ENCODE results near the gene NOL3.
"Not testable (repeated sequence)": the region's sequence is repeated elsewhere in the genome, so short reads cannot be mapped to it uniquely, and the experiment has no call there.

Gene NOL3

DNA sequence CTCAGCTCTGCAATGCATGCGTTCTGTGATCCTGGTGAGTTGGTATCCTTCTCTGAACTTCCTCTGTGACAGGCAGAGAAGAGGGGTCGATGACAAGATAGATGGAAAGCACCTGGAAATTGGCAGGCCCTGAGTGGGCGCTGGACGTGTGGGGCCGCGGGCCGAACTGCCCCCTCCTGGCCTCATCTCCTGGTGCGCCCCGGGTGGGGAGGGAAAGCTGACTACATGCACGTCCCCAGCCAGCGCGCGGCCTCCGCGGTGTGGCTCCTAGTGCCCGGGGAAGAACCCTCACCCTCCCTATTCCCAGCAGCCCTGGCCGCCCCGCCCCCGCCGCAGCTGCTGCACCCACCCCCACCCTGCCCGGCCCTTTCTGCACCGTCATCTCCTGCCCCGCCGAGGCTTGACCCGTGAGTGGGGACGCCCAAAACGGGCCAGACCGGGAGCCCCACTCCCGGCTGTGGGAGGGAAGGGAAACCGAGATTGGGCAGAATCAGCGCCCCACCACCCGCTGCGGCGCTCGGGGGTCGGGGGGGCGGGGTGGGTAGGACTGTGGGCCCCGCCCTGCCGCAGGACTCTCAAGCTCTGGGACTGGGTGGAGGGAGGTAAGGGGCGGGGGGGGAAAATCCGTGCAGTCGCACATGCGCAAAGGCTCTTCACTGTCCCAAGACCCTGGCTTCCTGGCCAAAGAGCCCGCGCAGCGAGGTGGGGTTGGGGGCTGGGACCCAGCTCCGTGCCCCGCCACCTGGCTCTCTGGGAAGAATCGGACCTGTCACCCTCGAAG lies at the start of gene NOL3:
NOL3 (plus strand) TSS at position 371 of the 781 bp plus-strand sequence.
- CTCF ChIA-PET, result interaction anchor here (0.6 to 4.9 kb wide), 11 partner anchors 9 to 310 kb away, joined by 3 to 23 read pairs (median 3); partner anchors contain the start of genes ATP6V0D1, FBXL8 and TRADD
- peak within 1 kb of the TSS; percentile 24 for H3K27ac Mint-ChIP-seq
- H3K4me3 Mint-ChIP-seq, result peak within 1 kb of the TSS; percentile 68
- H3K4me1 Mint-ChIP-seq, result peaks cover 66% of the 10 kb centered on the region
- H3K27me3 Mint-ChIP-seq, result peaks cover 100% of the 10 kb centered on the region
- peaks cover 37% of the 10 kb centered on the region for H3K36me3 Mint-ChIP-seq
- no peaks in the 10 kb centered on the region for H3K9me3 Mint-ChIP-seq
- peak; percentile 66 for DNase-seq

DNA sequence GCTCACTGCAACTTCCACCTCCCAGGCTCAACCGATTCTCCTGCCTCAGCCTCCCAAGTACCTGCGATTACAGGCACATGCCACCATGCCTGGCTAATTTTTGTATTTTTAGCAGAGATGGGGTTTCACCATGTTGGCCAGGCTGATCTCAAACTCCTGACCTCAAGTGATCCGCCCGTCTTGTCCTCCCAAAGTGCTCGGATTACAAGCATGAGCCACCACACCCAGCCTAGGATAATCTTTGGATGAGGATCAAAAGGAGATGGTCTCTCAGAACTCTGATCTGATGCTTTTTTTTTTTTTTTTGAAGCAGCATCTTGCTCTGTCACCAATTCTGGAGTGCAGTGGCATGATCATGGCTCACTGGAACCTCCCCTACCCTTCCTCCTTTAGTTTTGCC lies 47.5 kb upstream of the NOL3 start:
- H3K27ac Mint-ChIP-seq, H3K4me3 Mint-ChIP-seq, DNase-seq, H3K9me3 Mint-ChIP-seq, H3K27me3 Mint-ChIP-seq, H3K4me1 Mint-ChIP-seq, CTCF ChIA-PET: not testable (repeated sequence)
- H3K36me3 Mint-ChIP-seq, result peaks cover 29% of the 10 kb centered on the region

DNA sequence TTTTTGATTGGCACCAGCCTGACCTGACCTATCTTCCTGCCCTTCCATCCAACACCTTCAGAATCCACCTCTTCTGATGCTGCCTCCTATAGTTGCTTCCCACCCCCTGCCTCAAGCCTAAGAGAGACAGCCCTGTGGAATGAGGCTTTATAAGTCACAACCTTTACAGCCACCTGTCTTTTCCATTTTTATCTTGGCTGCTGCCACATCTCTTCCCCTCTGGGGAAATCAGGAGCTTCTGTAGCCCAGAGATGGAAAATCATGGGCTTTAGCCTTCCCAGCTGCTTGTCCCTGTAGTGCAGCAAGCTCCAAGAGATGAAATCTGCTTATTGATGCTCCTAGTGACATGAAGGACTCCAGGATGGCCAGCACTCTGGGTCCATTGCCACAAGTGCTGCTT lies 41.9 kb upstream of the NOL3 start:
- Mint-ChIP-seq H3K36me3 (peaks cover 27% of the 10 kb centered on the region), H3K27ac (no peak overlapping the region), H3K4me1 (no peaks in the 10 kb centered on the region), H3K4me3 (no peak overlapping the region), H3K9me3 (no peaks in the 10 kb centered on the region), H3K27me3 (no peaks in the 10 kb centered on the region)
- DNase-seq, result no peak
- CTCF ChIA-PET, result interaction anchor here (0.7 to 1.0 kb wide), 2 partner anchors 14 to 42 kb away, joined by 3 read pairs; partner anchors contain the start of gene NOL3

DNA sequence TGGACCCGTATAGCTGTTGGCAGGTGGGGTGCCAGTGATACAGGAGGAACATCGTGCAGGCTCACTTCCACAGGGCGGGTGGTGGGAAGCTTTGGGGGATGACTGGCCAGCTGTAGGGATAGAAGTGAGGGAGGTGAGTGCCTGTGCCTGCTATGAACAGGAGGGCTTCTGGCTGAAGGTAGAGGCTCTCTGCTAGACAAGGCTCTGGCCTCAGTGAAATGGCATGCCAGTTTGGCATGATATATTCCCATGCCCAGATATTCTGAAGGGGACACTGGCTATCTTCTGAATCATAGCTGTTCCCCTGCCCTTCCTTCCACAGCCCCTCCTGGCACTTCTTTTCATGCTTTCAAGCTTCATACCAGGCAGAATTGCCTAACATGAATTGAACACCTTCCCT lies 41.5 kb upstream of the NOL3 start:
- CTCF ChIA-PET, result interaction anchor here (1.0 to 1.2 kb wide), 2 partner anchors 8 to 13 kb away, joined by 3 read pairs; no protein-coding TSS in a partner anchor
- Mint-ChIP-seq H3K4me3 (no peak overlapping the region), H3K27ac (no peak overlapping the region), H3K4me1 (no peaks in the 10 kb centered on the region), H3K36me3 (peaks cover 23% of the 10 kb centered on the region), H3K27me3 (no peaks in the 10 kb centered on the region), H3K9me3 (no peaks in the 10 kb centered on the region)
- no peak for DNase-seq

DNA sequence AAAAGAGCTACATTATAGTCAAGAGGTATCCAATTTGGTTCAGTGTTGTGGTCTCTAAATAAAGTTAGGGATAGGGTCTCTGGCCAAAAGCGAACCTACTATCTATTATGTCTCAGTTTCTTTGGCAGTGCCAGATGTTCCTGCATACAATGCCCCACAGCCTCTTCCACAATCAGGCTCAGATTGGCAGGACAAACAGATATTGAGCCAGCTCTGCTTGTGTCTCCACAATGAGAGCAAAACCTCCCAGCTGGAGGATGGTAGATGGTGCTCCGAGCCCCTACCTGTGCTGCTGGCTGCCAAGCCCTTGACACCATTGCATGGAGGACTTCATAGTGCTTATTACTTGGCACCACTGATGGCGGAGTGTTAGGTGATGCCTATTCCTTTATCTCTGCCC lies 40.9 kb upstream of the NOL3 start:
- CTCF ChIA-PET, result interaction anchor here (0.7 to 1.4 kb wide), 3 partner anchors 9 to 112 kb away, joined by 3 to 4 read pairs (median 3); no protein-coding TSS in a partner anchor
- Mint-ChIP-seq H3K27me3 (no peaks in the 10 kb centered on the region), H3K4me1 (no peaks in the 10 kb centered on the region), H3K9me3 (no peaks in the 10 kb centered on the region), H3K27ac (no peak overlapping the region), H3K36me3 (peaks cover 23% of the 10 kb centered on the region), H3K4me3 (no peak overlapping the region)
- no peak for DNase-seq

DNA sequence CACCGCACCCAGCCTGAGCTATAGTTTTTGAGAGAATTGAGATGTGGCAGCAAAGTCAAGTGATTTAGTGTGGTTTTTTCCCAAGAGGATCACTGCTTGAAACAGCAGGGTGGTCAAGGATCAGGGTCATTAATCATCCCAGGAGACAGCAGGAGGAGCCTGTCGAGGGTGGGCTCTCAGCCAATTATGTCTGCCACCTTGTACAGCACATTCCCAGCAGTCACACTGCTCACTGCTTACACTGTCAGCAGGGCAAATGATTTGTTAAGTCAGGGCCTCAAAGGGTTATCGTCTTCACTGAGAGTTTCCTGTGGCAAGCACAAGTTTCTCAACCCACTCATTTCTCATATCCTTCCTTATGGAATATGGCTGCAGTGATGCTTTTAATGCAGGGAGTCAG lies 32.7 kb upstream of the NOL3 start:
- no peaks in the 10 kb centered on the region for H3K9me3 Mint-ChIP-seq
- no peak overlapping the region for H3K4me3 Mint-ChIP-seq
- H3K4me1 Mint-ChIP-seq, result no peaks in the 10 kb centered on the region
- no peak overlapping the region for H3K27ac Mint-ChIP-seq
- peaks cover 37% of the 10 kb centered on the region for H3K36me3 Mint-ChIP-seq
- CTCF ChIA-PET, result interaction anchor here (1.1 kb wide), 1 partner anchor 17 kb away, joined by 3 read pairs; no protein-coding TSS in a partner anchor
- H3K27me3 Mint-ChIP-seq, result no peaks in the 10 kb centered on the region
- no peak for DNase-seq

DNA sequence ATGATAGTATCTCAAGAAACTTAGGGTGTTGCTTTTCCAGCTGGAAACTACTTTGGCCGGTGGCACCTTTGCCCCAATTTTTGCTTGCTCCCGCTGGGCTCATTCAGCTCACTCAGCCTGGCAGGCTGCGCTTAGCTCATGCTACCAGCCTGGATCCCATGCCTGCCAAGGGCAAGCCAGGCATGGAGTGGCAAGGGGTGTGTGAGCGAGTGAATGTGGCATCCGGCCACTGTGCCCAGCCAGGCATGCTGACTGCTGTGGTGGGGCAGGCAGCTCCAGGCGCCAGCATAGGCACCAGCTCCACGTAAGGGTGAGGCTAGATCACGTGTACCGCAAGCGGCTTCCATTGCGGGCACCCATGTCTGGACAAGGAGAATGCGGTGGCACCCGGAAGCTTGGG lies 28.9 kb upstream of the NOL3 start:
- no peak for DNase-seq
- Mint-ChIP-seq H3K4me1 (no peaks in the 10 kb centered on the region), H3K36me3 (peaks cover 51% of the 10 kb centered on the region), H3K9me3 (no peaks in the 10 kb centered on the region), H3K27ac (no peak overlapping the region), H3K4me3 (no peak overlapping the region), H3K27me3 (no peaks in the 10 kb centered on the region)
- CTCF ChIA-PET, result interaction anchor here (0.6 to 1.2 kb wide), 9 partner anchors 9 to 180 kb away, joined by 3 to 7 read pairs (median 3); partner anchors contain the start of genes B3GNT9, CES3, NOL3 and PHAF1

DNA sequence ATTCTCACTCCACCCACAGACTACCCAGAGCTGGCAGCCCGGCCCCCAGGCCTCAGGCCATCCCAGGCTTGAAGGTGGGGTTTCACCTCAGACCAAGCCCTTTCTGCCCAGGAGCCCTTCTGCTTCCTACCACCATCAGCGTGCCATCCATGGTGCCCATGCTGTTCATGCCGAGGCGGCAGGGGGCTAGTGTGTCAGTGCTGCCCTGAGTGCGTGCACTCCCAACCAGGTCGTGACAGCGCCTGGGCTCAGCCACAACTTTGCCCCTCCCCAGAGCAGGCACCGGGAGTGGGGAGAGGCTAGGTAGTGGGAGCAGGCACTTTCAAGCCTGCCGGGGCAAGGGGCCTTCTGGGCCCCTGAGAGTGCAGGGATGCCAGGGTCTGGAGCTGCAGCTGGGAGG lies 28.0 kb upstream of the NOL3 start:
- H3K27ac Mint-ChIP-seq, result no peak overlapping the region
- no peak overlapping the region for H3K4me3 Mint-ChIP-seq
- CTCF ChIA-PET, result interaction anchor here (0.8 to 1.2 kb wide), 4 partner anchors 8 to 181 kb away, joined by 3 read pairs; partner anchors contain the start of genes B3GNT9, CES3 and PHAF1
- no peaks in the 10 kb centered on the region for H3K27me3 Mint-ChIP-seq
- no peaks in the 10 kb centered on the region for H3K4me1 Mint-ChIP-seq
- DNase-seq, result no peak
- H3K36me3 Mint-ChIP-seq, result peaks cover 53% of the 10 kb centered on the region
- H3K9me3 Mint-ChIP-seq, result no peaks in the 10 kb centered on the region

DNA sequence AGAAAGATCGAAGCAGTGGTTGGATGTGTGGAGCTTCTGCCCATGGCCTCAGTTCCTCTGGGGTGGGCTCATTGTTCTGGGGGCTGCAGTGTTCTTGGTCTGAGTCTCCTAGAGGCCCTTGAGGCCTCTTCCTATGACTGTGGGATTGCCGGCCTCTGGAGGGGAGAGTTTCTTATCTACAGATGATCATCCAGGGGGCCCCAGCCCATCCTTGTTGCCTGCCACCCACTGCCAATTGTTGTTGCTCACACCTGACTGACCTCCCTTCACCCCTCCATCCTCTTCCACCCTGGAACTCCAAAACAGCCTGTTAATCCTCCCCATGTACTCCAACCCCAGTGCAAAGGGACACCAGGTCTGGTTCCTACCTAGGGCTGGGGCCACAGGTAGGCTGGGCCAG lies 25.4 kb upstream of the NOL3 start:
- no peak for DNase-seq
- CTCF ChIA-PET, result interaction anchor here (1.8 to 1.9 kb wide), 2 partner anchors 10 to 183 kb away, joined by 4 to 9 read pairs; partner anchors contain the start of gene CES3
- no peaks in the 10 kb centered on the region for H3K9me3 Mint-ChIP-seq
- peaks cover 4% of the 10 kb centered on the region for H3K4me1 Mint-ChIP-seq
- peaks cover 3% of the 10 kb centered on the region for H3K27me3 Mint-ChIP-seq
- H3K4me3 Mint-ChIP-seq, result no peak overlapping the region
- no peak overlapping the region for H3K27ac Mint-ChIP-seq
- peaks cover 61% of the 10 kb centered on the region for H3K36me3 Mint-ChIP-seq

DNA sequence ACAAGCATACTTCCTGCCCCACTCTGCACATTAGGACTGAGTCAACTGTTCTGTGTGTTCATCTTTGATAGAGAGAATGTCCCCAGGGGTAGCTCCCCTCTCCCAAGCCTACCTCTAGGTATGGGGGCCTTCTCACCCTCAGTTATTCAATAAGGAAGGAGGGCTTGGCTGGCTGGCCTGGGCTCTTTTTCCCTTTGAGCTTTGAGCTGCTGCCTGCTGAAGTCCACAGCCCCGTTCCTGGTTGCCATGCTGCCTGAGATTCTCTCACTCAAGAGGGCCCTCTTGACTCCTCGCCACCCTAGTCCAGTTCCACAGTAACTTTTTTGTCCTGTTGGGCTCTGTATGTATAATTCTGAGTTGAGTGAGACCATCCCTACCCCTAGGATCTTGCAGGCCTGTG lies 24.6 kb upstream of the NOL3 start:
- CTCF ChIA-PET, result interaction anchor here (0.8 to 1.9 kb wide), 3 partner anchors 10 to 184 kb away, joined by 3 to 9 read pairs (median 4); partner anchors contain the start of gene CES3
- Mint-ChIP-seq H3K36me3 (peaks cover 55% of the 10 kb centered on the region), H3K4me1 (peaks cover 4% of the 10 kb centered on the region), H3K27ac (peak overlapping the region; percentile 28), H3K4me3 (no peak overlapping the region), H3K9me3 (no peaks in the 10 kb centered on the region), H3K27me3 (peaks cover 4% of the 10 kb centered on the region)
- DNase-seq, result no peak

DNA sequence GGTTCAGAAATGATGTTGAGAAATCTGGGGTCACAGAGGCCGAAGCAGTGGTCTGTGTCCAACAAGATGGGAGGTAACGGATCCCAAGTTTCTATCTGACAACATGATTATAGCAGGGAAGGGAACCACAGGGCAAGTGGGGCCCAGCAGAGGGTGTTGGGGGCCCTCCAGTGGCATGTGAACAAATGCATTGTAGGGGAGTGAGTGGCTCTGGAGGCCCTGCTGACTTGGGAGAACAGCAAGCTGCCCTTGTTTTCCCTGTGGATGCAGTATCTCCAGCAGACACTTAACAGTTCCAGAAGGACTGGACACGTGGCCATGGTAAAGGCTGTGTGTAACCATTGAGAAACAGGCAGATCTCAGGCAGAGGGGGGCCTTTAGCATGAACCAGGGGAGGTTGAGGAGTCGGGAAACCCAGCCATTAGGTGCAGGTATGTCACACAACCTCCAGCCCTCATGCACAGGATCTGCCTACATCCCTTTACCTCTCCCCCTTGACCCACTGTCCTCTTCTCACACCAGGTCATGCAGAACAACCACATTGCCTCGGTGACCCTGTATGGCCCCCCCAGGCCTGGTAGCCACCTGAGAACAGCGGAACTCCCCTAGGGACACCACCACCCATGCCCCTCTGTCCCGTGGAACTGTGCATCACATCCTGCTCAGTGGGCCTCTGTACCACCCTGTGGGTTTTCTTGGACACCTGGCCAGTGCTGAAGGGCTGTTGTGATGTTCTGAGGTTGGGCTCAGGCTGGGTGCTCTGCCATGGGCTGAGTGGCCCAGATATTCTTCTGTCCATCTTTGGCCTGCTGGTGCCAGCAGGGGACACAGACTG lies 23.6 kb upstream of the NOL3 start:
- CTCF ChIA-PET, result interaction anchor here (1.8 kb wide), 1 partner anchor 185 kb away, joined by 4 read pairs; the partner anchor contains the start of gene CES3
- peaks cover 14% of the 10 kb centered on the region for H3K27me3 Mint-ChIP-seq
- no peak overlapping the region for H3K4me3 Mint-ChIP-seq
- DNase-seq, result no peak
- peaks cover 13% of the 10 kb centered on the region for H3K4me1 Mint-ChIP-seq
- no peaks in the 10 kb centered on the region for H3K9me3 Mint-ChIP-seq
- H3K27ac Mint-ChIP-seq, result no peak overlapping the region
- peaks cover 51% of the 10 kb centered on the region for H3K36me3 Mint-ChIP-seq

DNA sequence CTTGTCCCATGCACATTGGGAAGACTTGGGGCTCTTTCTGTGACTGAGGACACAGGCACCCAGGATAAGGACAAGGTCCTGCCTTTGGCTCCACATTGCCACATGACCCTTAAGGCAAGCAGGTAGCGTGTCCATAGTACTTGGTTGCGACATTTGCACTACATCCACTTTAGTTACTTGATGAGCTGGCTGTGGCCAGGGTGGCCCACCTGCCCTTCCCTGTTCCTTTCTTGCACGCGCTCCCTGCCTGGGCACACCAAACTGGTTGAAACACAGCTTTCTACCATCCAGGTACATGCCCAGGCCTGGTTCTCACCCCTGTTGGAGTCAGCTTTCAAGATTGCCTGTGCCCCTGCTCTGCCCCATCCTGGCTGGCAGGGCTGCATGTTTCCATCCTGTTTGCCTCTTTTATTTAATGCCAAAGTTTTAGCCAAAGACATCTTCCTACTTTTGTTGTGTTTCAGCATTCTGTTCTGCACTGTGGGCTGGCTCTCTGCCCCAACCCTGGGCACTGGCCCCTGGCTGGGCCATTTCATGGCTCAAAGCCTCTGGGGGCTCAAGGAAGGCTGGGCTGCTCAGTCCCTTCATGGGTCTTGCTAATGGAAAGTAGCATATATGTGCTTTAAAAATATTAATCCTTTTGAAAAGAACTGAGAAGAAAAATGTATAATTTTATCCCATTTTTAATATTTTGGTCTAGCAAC lies 22.7 kb upstream of the NOL3 start:
- no peak for DNase-seq
- Mint-ChIP-seq H3K4me3 (no peak overlapping the region), H3K27me3 (peaks cover 16% of the 10 kb centered on the region), H3K27ac (no peak overlapping the region), H3K9me3 (no peaks in the 10 kb centered on the region), H3K36me3 (peaks cover 47% of the 10 kb centered on the region), H3K4me1 (peaks cover 20% of the 10 kb centered on the region)
- CTCF ChIA-PET, result no interaction called here

DNA sequence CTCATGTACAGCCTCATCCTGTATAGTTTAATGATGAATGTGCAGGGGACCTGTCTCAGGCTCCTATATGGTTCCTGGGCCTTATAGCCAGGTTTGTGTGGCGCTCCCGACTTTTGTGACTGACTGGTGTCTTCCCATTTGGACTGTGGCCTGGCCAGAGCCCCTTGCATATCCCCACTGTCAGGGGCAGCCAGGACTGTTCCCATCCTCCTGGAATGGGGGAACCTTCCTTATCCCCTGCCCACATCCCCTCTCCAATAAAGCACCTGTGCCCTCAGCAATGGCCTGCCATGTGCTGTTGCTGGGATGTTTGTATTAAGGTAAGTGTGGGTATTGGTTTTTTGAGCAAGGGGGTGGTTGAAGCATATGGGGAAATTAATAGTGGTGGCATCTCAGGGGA lies 22.1 kb upstream of the NOL3 start:
- DNase-seq, result no peak
- H3K27ac Mint-ChIP-seq, result peak overlapping the region; percentile 44
- CTCF ChIA-PET, result interaction anchor here (1.6 kb wide), 1 partner anchor 130 kb away, joined by 7 read pairs; no protein-coding TSS in a partner anchor
- peaks cover 27% of the 10 kb centered on the region for H3K4me1 Mint-ChIP-seq
- peaks cover 54% of the 10 kb centered on the region for H3K36me3 Mint-ChIP-seq
- peaks cover 16% of the 10 kb centered on the region for H3K27me3 Mint-ChIP-seq
- H3K9me3 Mint-ChIP-seq, result no peaks in the 10 kb centered on the region
- H3K4me3 Mint-ChIP-seq, result no peak overlapping the region

Data from activated naive CD4-positive, alpha-beta T cell treated with anti-CD3 and anti-CD28 coated beads, Interleukin-2, amount 10 ng/mL, durations not matched to agents 7 days and 5 days (primary cell).